ENCODE measurements around the gene NCKAP5. TPM values are rescaled to one million over a fixed set of nuclear protein-coding genes. Genes with fewer than 3 reads are reported as not detected.

NCKAP5 gene
- total RNA-seq, 1 experiment from 2014 or later, result 3.2 TPM

DNA sequence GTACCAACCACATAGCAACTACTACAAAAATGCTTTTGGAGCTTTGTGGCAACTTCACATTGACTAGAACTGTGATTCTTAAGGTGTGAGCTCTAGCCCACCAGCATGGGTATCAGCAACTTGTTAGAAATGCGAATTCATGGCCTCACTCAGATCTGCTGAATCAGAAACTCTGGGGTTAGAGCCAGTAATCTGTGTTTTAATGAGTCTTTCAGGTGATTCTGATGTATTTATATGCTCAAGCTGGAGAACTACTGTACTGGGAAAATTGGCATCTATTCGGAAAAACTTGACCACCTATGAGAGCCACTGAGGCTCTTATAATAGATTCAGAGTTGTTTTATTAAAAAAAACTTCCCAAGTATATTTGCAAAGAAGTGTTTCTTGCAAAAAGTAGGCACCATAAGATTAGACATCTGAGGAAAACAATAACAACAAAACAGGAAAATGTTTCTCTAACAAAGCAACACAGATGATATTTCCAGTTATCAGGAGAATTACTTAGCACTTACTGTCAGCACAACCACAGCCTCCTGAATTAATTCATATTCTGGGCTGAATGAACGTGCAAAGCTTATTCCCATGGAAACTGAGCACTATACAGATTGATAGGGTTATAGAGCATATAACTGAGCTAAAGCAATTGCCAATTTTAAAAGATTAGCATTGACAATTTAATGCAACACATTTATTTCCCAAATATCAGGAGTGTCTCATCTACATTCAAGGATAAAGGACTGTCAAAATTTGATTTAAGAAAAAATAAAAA lies 71.6 kb downstream of the NCKAP5 start:
- Histone ChIP-seq H3K4me3 (ENCODE audit: low read length) (no peak overlapping the region), H3K9me3 (ENCODE audit: low read length) (no peaks in the 10 kb centered on the region), H3K36me3 (ENCODE audit: low read depth, low read length) (no peaks in the 10 kb centered on the region), H3K4me1 (ENCODE audit: insufficient read depth, low read length) (peaks cover 15% of the 10 kb centered on the region; the same call in 1 of the 2 replicates), H2AFZ (ENCODE audit: low read length) (no peak overlapping the region), H3K27ac (ENCODE audit: low read length) (no peak overlapping the region), H4K20me1 (ENCODE audit: low read length) (no peaks in the 10 kb centered on the region), H3K27me3 (ENCODE audit: low read length) (no peaks in the 10 kb centered on the region), H3F3A (ENCODE audit: low read length, unreplicated experiment) (no peaks in the 10 kb centered on the region), H3K79me2 (ENCODE audit: low read length) (no peaks in the 10 kb centered on the region), H3K9me2 (replicated peaks; ENCODE audit: low read length) (no peaks in the 10 kb centered on the region), H3K4me2 (ENCODE audit: low read length) (no peak overlapping the region), H3K9ac (ENCODE audit: low read length) (no peak overlapping the region)
- intact Hi-C loops (cut with micrococcal nuclease), result loop anchor here (10.0 kb wide), 1 partner anchor 348 kb away; no protein-coding TSS in a partner anchor
- POLR2A ChIA-PET (ENCODE audit: unreplicated experiment), result interaction anchor here (0.8 kb wide), 1 partner anchor 113 kb away, joined by 10 read pairs; no protein-coding TSS in a partner anchor
- CTCF ChIA-PET, result no interaction called here
- ATAC-seq (no peak), DNase-seq (no peak)
- TF ChIP-seq EZH2 (IDR thresholded peaks at IDR 0.05; ENCODE audit: low read length, unreplicated experiment) (no peak), EZH2phosphoT487 (IDR thresholded peaks at IDR 0.05; ENCODE audit: borderline replicate concordance, low read length) (no peak)
- BruUV-seq (replicated peaks), result no TSS peak

DNA sequence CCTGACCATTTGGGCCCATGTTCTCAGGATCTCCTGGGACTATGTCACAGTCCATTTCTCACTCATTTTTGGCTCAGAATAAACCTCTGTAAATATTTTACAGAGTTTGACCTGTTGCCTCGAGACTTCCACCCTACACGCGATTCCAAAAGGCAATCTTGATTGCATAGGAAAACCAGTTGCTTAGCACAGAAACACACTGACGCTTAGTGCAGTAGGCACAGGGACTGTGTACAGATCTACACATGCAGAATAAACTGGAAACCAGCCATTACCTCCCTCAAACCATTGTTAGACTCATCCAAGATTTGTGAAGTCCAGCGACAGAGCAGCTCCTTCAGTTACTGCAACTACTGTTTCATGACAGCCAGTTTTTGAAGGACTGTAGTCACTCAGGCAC lies 73.0 kb downstream of the NCKAP5 start:
- H3K4me3 ChIP-seq (ENCODE audit: low read length), result no peak overlapping the region
- ChIA-PET CTCF (no interaction called here), POLR2A (ENCODE audit: unreplicated experiment) (no interaction called here)
- H3K4me1 ChIP-seq (ENCODE audit: insufficient read depth, low read length), result peaks cover 14% of the 10 kb centered on the region; the same call in 1 of the 2 replicates
- ATAC-seq (no peak), DNase-seq (no peak)
- H2AFZ ChIP-seq (ENCODE audit: low read length), result no peak overlapping the region
- H3K4me2 ChIP-seq (ENCODE audit: low read length), result no peak overlapping the region
- no peaks in the 10 kb centered on the region for H3K79me2 ChIP-seq (ENCODE audit: low read length)
- no peaks in the 10 kb centered on the region for H3K27me3 ChIP-seq (ENCODE audit: low read length)
- no peaks in the 10 kb centered on the region for H3F3A ChIP-seq (ENCODE audit: low read length, unreplicated experiment)
- H3K9me3 ChIP-seq (ENCODE audit: low read length), result no peaks in the 10 kb centered on the region
- no peaks in the 10 kb centered on the region for H3K36me3 ChIP-seq (ENCODE audit: low read depth, low read length)
- H3K27ac ChIP-seq (ENCODE audit: low read length), result no peak overlapping the region
- H3K9ac ChIP-seq (ENCODE audit: low read length), result no peak overlapping the region
- intact Hi-C loops (cut with micrococcal nuclease), result loop anchor here (10.0 kb wide), 1 partner anchor 350 kb away; no protein-coding TSS in a partner anchor
- no peaks in the 10 kb centered on the region for H4K20me1 ChIP-seq (ENCODE audit: low read length)
- TF ChIP-seq EZH2 (IDR thresholded peaks at IDR 0.05; ENCODE audit: low read length, unreplicated experiment) (no peak), EZH2phosphoT487 (IDR thresholded peaks at IDR 0.05; ENCODE audit: borderline replicate concordance, low read length) (no peak)
- TF ChIP-seq, protein P1, sequence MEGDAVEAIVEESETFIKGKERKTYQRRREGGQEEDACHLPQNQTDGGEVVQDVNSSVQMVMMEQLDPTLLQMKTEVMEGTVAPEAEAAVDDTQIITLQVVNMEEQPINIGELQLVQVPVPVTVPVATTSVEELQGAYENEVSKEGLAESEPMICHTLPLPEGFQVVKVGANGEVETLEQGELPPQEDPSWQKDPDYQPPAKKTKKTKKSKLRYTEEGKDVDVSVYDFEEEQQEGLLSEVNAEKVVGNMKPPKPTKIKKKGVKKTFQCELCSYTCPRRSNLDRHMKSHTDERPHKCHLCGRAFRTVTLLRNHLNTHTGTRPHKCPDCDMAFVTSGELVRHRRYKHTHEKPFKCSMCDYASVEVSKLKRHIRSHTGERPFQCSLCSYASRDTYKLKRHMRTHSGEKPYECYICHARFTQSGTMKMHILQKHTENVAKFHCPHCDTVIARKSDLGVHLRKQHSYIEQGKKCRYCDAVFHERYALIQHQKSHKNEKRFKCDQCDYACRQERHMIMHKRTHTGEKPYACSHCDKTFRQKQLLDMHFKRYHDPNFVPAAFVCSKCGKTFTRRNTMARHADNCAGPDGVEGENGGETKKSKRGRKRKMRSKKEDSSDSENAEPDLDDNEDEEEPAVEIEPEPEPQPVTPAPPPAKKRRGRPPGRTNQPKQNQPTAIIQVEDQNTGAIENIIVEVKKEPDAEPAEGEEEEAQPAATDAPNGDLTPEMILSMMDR (conservative IDR thresholded peaks at IDR 0.05; ENCODE audit: low read depth, low read length), result no peak
- BruUV-seq (replicated peaks), result no TSS peak
- no peaks in the 10 kb centered on the region for H3K9me2 ChIP-seq (replicated peaks; ENCODE audit: low read length)

DNA sequence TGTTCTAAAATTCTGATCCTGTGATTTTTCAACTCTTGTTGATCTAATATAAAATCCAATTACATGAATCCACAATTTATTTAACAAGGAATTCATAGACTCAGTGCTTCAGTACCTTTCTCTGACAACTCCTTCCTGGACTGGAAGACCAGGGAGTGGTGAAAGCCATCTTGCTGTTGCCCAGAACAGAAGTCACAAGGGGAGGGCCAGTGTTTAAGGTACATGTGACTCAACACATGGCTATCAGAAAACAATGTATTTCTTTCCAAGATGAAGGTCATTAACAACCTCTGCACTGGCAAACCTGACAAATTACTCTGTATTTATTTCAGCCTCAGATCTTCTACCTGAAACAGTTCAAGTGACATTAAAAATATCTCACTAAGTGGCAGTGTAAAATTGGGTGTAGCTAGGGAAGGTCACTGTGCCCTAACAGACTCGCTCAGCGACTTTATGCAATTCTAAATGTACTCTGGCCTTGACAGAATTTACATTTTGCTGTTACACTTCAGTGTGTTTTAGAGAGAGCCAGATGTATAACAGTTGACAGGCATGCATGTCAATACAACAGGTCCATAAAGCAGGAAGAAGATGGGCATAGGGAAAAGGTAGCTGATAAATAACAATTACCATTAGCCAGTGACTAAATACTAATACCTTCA lies 75.4 kb downstream of the NCKAP5 start:
- Histone ChIP-seq H3F3A (ENCODE audit: low read length, unreplicated experiment) (no peaks in the 10 kb centered on the region), H3K27ac (ENCODE audit: low read length) (no peak overlapping the region), H3K9me2 (replicated peaks; ENCODE audit: low read length) (no peaks in the 10 kb centered on the region), H3K9me3 (ENCODE audit: low read length) (no peaks in the 10 kb centered on the region), H2AFZ (ENCODE audit: low read length) (no peak overlapping the region), H4K20me1 (ENCODE audit: low read length) (no peaks in the 10 kb centered on the region), H3K27me3 (ENCODE audit: low read length) (no peaks in the 10 kb centered on the region), H3K4me1 (ENCODE audit: insufficient read depth, low read length) (peaks cover 5% of the 10 kb centered on the region; the same call in 1 of the 2 replicates), H3K79me2 (ENCODE audit: low read length) (no peaks in the 10 kb centered on the region), H3K9ac (ENCODE audit: low read length) (no peak overlapping the region), H3K4me3 (ENCODE audit: low read length) (no peak overlapping the region), H3K36me3 (ENCODE audit: low read depth, low read length) (no peaks in the 10 kb centered on the region), H3K4me2 (ENCODE audit: low read length) (no peak overlapping the region)
- BruUV-seq (replicated peaks), result no TSS peak
- TF ChIP-seq EZH2 (IDR thresholded peaks at IDR 0.05; ENCODE audit: low read length, unreplicated experiment), result no peak
- TF ChIP-seq EZH2phosphoT487 (IDR thresholded peaks at IDR 0.05; ENCODE audit: borderline replicate concordance, low read length), result no peak
- TF ChIP-seq, protein P1 (conservative IDR thresholded peaks at IDR 0.05; ENCODE audit: low read depth, low read length), result no peak
- ATAC-seq (no peak), DNase-seq (no peak)
- intact Hi-C loops (cut with micrococcal nuclease), result loop anchor here (10.0 kb wide), 1 partner anchor 352 kb away; no protein-coding TSS in a partner anchor
- POLR2A ChIA-PET (ENCODE audit: unreplicated experiment), result no interaction called here
- CTCF ChIA-PET, result no interaction called here

All from PC-3 (cell line).